ENCODE results near the gene ENTPD8.

Gene ENTPD8

DNA sequence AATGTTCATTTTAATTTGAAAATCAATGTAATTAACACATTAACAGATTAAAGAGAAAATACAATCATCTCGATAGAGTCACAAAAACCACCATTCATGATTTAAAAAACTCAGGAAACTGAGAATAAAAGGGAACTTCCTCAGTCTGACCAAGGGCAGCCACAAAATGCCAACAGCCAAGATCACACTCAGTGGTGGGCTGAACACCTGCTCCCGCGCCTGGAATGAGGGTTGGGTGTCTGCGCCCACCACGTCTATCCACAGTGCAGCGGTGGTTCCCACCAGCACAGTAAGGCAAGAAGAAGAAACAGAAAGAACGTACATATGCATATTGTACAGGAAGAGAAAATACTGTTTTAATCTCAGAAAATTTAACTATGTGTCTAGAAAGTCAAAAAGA, 29.6 kb upstream of the ENTPD8 start:
- TF ChIP-seq EP300 (IDR thresholded peaks at IDR 0.05; ENCODE audit: borderline replicate concordance) (no peak), RAD21 (IDR thresholded peaks at IDR 0.05; ENCODE audit: low read depth) (no peak), NFIC (IDR thresholded peaks at IDR 0.05) (no peak), YY1 (IDR thresholded peaks at IDR 0.05; ENCODE audit: low read depth) (no peak), TAF1 (IDR thresholded peaks at IDR 0.05; ENCODE audit: low read depth) (no peak), EGR1 (IDR thresholded peaks at IDR 0.05) (no peak), FOXM1 (IDR thresholded peaks at IDR 0.05; ENCODE audit: borderline replicate concordance, low read depth) (no peak), CREB1 (IDR thresholded peaks at IDR 0.05; ENCODE audit: low read depth) (no peak), ZBTB7A (IDR thresholded peaks at IDR 0.05; ENCODE audit: low read depth) (no peak), TCF12 (IDR thresholded peaks at IDR 0.05; ENCODE audit: low read depth) (no peak), TEAD4 (IDR thresholded peaks at IDR 0.05) (no peak), CEBPB (IDR thresholded peaks at IDR 0.05) (no peak)
- TF ChIP-seq, protein P1, sequence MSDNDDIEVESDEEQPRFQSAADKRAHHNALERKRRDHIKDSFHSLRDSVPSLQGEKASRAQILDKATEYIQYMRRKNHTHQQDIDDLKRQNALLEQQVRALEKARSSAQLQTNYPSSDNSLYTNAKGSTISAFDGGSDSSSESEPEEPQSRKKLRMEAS (IDR thresholded peaks at IDR 0.05): no peak
- TF ChIP-seq, protein P2, sequence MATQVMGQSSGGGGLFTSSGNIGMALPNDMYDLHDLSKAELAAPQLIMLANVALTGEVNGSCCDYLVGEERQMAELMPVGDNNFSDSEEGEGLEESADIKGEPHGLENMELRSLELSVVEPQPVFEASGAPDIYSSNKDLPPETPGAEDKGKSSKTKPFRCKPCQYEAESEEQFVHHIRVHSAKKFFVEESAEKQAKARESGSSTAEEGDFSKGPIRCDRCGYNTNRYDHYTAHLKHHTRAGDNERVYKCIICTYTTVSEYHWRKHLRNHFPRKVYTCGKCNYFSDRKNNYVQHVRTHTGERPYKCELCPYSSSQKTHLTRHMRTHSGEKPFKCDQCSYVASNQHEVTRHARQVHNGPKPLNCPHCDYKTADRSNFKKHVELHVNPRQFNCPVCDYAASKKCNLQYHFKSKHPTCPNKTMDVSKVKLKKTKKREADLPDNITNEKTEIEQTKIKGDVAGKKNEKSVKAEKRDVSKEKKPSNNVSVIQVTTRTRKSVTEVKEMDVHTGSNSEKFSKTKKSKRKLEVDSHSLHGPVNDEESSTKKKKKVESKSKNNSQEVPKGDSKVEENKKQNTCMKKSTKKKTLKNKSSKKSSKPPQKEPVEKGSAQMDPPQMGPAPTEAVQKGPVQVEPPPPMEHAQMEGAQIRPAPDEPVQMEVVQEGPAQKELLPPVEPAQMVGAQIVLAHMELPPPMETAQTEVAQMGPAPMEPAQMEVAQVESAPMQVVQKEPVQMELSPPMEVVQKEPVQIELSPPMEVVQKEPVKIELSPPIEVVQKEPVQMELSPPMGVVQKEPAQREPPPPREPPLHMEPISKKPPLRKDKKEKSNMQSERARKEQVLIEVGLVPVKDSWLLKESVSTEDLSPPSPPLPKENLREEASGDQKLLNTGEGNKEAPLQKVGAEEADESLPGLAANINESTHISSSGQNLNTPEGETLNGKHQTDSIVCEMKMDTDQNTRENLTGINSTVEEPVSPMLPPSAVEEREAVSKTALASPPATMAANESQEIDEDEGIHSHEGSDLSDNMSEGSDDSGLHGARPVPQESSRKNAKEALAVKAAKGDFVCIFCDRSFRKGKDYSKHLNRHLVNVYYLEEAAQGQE (IDR thresholded peaks at IDR 0.05; ENCODE audit: low read depth): no peak
- TF ChIP-seq, protein P3, sequence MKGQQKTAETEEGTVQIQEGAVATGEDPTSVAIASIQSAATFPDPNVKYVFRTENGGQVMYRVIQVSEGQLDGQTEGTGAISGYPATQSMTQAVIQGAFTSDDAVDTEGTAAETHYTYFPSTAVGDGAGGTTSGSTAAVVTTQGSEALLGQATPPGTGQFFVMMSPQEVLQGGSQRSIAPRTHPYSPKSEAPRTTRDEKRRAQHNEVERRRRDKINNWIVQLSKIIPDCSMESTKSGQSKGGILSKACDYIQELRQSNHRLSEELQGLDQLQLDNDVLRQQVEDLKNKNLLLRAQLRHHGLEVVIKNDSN (IDR thresholded peaks at IDR 0.05): no peak

DNA sequence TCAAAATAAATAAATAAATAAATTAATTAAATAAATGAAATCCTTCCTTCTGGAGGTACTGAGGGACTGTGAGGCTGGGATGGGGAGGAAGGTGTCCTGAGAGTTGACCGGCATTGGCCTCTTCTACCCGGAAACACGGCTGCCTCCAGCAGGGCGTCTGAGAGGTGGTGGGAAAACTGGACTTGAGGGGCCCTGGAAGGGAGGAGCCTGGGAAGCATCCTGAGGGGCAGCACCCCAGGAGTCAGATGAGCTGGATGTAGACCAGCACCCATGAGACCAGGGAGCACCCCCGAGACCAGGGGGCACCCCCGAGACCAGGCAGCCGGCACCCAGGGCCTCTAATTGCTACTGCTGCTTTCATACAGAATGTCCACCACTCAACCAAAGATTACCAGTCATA, 26.7 kb upstream of the ENTPD8 start:
- TF ChIP-seq TAF1 (IDR thresholded peaks at IDR 0.05; ENCODE audit: low read depth): no peak
- no peak for TF ChIP-seq FOXM1 (IDR thresholded peaks at IDR 0.05; ENCODE audit: borderline replicate concordance, low read depth)
- TF ChIP-seq, protein P2 (IDR thresholded peaks at IDR 0.05; ENCODE audit: low read depth): no peak
- no peak for TF ChIP-seq TCF12 (IDR thresholded peaks at IDR 0.05; ENCODE audit: low read depth)
- no peak for TF ChIP-seq CEBPB (IDR thresholded peaks at IDR 0.05)
- no peak for TF ChIP-seq RAD21 (IDR thresholded peaks at IDR 0.05; ENCODE audit: low read depth)
- TF ChIP-seq, protein P1 (IDR thresholded peaks at IDR 0.05): no peak
- TF ChIP-seq, protein P3 (IDR thresholded peaks at IDR 0.05): no peak
- TF ChIP-seq EGR1 (IDR thresholded peaks at IDR 0.05): no peak
- TF ChIP-seq CREB1 (IDR thresholded peaks at IDR 0.05; ENCODE audit: low read depth): no peak
- no peak for TF ChIP-seq YY1 (IDR thresholded peaks at IDR 0.05; ENCODE audit: low read depth)
- no peak for TF ChIP-seq EP300 (IDR thresholded peaks at IDR 0.05; ENCODE audit: borderline replicate concordance)
- TF ChIP-seq NFIC (IDR thresholded peaks at IDR 0.05): no peak

DNA sequence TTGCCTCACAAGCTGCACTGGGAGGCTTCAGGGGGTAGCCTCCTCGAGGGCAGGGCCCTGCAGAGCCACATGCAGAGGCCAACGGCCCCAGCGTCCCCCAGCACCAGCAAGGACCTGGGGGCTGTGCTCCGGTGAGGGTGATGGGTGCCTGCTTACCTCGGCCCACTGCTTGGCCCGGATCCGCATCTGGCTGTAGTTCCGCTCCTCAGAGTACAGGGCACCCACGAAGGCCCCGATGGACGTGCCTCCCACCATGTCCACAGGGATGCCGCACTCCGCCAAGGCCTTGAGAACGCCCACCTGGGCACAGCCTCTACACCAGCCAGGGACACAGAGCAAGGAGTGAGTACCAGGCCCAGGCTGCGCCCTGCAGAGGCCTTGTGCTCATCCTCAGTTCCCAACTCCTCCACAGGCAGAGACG, 26.0 kb upstream of the ENTPD8 start:
- TF ChIP-seq, protein P3 (IDR thresholded peaks at IDR 0.05): no peak
- TF ChIP-seq TEAD4 (IDR thresholded peaks at IDR 0.05) (no peak), RAD21 (IDR thresholded peaks at IDR 0.05; ENCODE audit: low read depth) (no peak), TCF12 (IDR thresholded peaks at IDR 0.05; ENCODE audit: low read depth) (no peak), CREB1 (IDR thresholded peaks at IDR 0.05; ENCODE audit: low read depth) (no peak), TAF1 (IDR thresholded peaks at IDR 0.05; ENCODE audit: low read depth) (no peak), FOXM1 (IDR thresholded peaks at IDR 0.05; ENCODE audit: borderline replicate concordance, low read depth) (no peak), EP300 (IDR thresholded peaks at IDR 0.05; ENCODE audit: borderline replicate concordance) (no peak), NFIC (IDR thresholded peaks at IDR 0.05) (no peak), CEBPB (IDR thresholded peaks at IDR 0.05) (no peak), EGR1 (IDR thresholded peaks at IDR 0.05) (no peak), YY1 (IDR thresholded peaks at IDR 0.05; ENCODE audit: low read depth) (no peak), ZBTB7A (IDR thresholded peaks at IDR 0.05; ENCODE audit: low read depth) (no peak)
- TF ChIP-seq, protein P1 (IDR thresholded peaks at IDR 0.05): no peak
- TF ChIP-seq, protein P2 (IDR thresholded peaks at IDR 0.05; ENCODE audit: low read depth): no peak

Measured in Ishikawa (cell line).